ENCODE data around the gene REG1B.

GRCh38 chr2:79082987-79083386, 4.8 kb downstream of the REG1B start:
- TF ChIP-seq GATA3 (IDR thresholded peaks at IDR 0.05; ENCODE audit: low read depth, low read length) (no peak), GATA2 (IDR thresholded peaks at IDR 0.05; ENCODE audit: low read depth, low read length) (no peak)
